HUES48 (cell line): Measurements from ENCODE around the gene CSAD.
"Not testable (repeated sequence)": the region's sequence is repeated elsewhere in the genome, so short reads cannot be mapped to it uniquely, and the experiment has no call there.

Experiments used
- H3K27ac ChIP-seq: one replicate; pipeline ENCODE4 v1.7.0; 2013; ENCODE audit warnings: low read depth, low read length, inconsistent platforms
- H3K27me3 ChIP-seq: 2 replicates; pipeline ENCODE4 v1.6.1; 2013; ENCODE audit warnings: mild to moderate bottlenecking, low read length; ENCODE audit not compliant: control insufficient read depth, insufficient read depth
- H3K36me3 ChIP-seq: 2 replicates; pipeline ENCODE4 v1.6.1; 2013; ENCODE audit warnings: low read length; ENCODE audit not compliant: control insufficient read depth, insufficient read depth
- H3K4me1 ChIP-seq: 2 replicates; pipeline ENCODE4 v1.6.1; 2013; ENCODE audit warnings: mild to moderate bottlenecking, low read length; ENCODE audit not compliant: control insufficient read depth, insufficient read depth
- H3K4me3 ChIP-seq: 2 replicates; pipeline ENCODE4 v1.5.1; 2013; ENCODE audit warnings: mild to moderate bottlenecking, low read depth, low read length
- H3K9ac ChIP-seq: 2 replicates; pipeline ENCODE4 v1.6.1; 2013; ENCODE audit warnings: mild to moderate bottlenecking, low read depth, low read length, moderate library complexity
- H3K9me3 ChIP-seq: 2 replicates; pipeline ENCODE4 v1.6.1; 2013; ENCODE audit warnings: low read length; ENCODE audit not compliant: control insufficient read depth, insufficient read depth

The CSAD gene

GRCh38 chr12:53190108-53190729, 9.5 kb upstream of the CSAD start:
- peaks cover 29% of the 10 kb centered on the region for H3K36me3 ChIP-seq
- H3K9me3 ChIP-seq, result no peaks in the 10 kb centered on the region
- H3K4me1 ChIP-seq, result peaks cover 11% of the 10 kb centered on the region
- no peak overlapping the region for H3K27ac ChIP-seq
- no peak overlapping the region for H3K9ac ChIP-seq
- H3K27me3 ChIP-seq, result peaks cover 27% of the 10 kb centered on the region
- no peak overlapping the region for H3K4me3 ChIP-seq

DNA sequence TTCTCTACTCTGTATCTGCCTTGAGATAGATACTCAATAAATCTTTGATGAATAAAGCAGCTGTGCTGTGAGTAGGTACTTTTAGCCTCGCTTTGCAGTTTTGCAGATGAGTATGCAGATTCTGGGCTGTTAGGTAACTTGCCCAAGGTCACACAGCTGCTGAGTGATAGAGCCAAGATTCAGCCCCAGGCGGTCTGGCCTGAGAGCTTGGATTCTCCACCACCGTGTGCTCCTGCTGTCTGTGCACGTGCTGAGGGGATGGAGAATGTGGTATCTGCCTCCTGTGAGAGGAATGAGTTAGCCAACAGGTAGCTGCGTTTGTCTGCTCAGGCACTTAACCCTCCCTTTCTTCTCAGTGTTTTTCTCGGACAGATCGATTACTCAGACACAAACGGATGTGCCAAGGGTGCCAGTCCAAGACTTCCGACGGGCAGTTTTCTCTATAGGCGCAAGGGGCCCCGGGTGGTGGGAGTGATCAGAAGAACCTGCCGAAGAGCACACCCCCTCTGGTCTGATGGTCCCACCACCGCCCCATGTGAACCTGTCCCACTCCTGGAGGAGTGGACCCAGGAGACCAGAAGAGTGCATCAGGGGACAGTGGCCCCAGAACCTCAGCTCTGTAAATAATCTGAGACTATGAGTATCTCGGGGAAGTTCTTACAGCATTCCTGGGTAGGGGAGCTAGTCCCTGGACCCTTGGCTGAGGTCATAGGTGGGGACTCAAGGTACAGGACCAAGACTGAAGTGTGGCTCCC, 6.6 kb upstream of the CSAD start:
- no peak overlapping the region for H3K9ac ChIP-seq

GRCh38 chr12:53186745-53187144, 6.0 kb upstream of the CSAD start:
- Histone ChIP-seq H3K4me3 (no peak overlapping the region), H3K27me3 (no peaks in the 10 kb centered on the region), H3K36me3 (peaks cover 60% of the 10 kb centered on the region), H3K9me3 (no peaks in the 10 kb centered on the region), H3K4me1 (peaks cover 12% of the 10 kb centered on the region), H3K9ac (no peak overlapping the region), H3K27ac (no peak overlapping the region)

More for the DNA sequence above, 6.6 kb upstream of the CSAD start:
- Histone ChIP-seq H3K36me3 (peaks cover 55% of the 10 kb centered on the region), H3K4me1 (peaks cover 11% of the 10 kb centered on the region), H3K27me3 (no peaks in the 10 kb centered on the region), H3K4me3 (no peak overlapping the region), H3K27ac (no peak overlapping the region), H3K9me3 (no peaks in the 10 kb centered on the region)

GRCh38 chr12:53185582-53186153, 4.9 kb upstream of the CSAD start:
- Histone ChIP-seq H3K4me3 (no peak overlapping the region), H3K4me1 (peaks cover 17% of the 10 kb centered on the region), H3K9me3 (no peaks in the 10 kb centered on the region), H3K36me3 (peaks cover 60% of the 10 kb centered on the region), H3K27me3 (no peaks in the 10 kb centered on the region), H3K9ac (no peak overlapping the region), H3K27ac (no peak overlapping the region)

DNA sequence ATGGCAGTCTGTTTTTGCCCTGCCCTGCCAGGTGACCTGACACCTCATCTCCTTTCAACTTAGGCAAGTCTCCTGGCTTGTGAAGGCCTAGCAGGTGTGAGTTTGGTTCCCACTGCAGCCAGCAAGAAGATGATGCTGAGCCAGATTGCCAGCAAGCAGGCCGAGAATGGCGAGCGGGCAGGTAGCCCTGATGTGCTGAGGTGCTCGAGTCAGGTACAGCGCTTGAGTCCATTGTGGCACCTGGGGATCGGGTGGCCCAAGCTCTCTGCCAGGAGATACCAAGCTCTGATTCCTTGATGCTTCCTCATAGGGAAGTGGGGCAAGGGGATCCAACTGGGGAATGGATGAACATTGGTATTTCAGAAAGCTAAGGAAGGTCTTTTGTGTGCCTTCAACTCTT, 4.1 kb upstream of the CSAD start:
- Histone ChIP-seq H3K9me3 (no peaks in the 10 kb centered on the region), H3K4me3 (no peak overlapping the region), H3K27me3 (peaks cover under 1% of the 10 kb centered on the region; the same call in 1 of the 2 replicates), H3K27ac (no peak overlapping the region), H3K9ac (no peak overlapping the region), H3K4me1 (peaks cover 16% of the 10 kb centered on the region), H3K36me3 (peaks cover 60% of the 10 kb centered on the region)

GRCh38 chr12:53182903-53183302, 2.2 kb upstream of the CSAD start:
- peaks cover 57% of the 10 kb centered on the region for H3K36me3 ChIP-seq

DNA sequence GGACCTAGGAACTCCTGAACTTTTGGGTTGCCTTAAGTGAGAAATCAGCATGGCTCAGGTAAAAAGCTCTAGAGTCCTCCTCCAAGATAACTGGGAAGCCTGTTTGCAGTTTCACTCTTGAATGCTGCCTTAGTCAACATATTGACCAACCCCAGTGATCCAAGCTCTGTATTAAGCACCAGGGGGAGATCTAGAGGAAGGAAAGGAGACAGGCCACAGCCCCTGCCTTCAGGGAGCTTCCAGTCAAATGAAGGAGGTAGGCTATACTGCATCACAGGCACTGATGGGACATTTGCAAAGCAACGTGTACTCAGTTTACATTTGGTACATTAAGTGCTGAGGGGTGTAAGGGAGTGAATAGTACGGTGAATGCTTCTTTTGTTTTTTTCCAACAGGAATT, 1.2 kb upstream of the CSAD start:
- H3K9ac ChIP-seq, result no peak overlapping the region

More at GRCh38 chr12:53182903-53183302, 2.2 kb upstream of the CSAD start:
- Histone ChIP-seq H3K9ac (no peak overlapping the region), H3K4me3 (no peak overlapping the region), H3K9me3 (no peaks in the 10 kb centered on the region), H3K27me3 (peaks cover 17% of the 10 kb centered on the region), H3K27ac (no peak overlapping the region), H3K4me1 (peaks cover 12% of the 10 kb centered on the region; the same call in 1 of the 2 replicates)

DNA sequence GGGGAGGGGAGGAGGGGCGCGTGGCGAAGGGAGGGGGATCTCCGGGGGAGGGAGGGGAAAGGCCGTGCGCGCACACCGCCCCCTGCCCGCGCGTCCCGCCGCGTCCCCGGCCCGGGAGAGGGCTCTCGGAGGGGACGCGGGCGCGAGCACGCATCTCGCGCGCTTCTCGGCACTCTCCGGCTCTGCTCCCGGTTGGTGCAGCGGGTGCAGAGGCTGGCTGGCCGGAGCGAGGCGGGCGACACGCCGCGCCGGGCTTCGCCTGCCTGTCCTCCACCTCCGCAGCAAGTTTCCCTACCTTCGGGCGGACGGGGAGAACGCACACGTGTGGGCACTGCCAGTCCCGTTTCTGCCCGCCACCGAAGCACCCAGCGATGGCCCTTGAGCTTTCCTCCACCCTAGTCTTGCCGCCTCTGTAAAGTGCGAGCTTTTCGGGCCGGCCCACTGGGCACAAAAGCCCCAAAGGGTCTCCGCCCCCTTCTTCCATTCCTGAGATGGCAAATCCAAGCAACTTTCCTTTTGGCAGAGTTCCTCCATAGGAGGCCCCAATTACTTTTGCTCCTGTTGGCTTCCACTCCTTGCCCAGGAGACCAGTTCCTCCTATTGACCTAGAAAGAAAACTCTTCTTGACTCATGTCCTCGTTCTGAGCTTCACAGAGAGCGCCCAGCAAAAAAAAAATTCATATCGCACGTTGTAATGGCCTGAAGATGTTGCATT, 363 bp upstream of the CSAD start:
- Histone ChIP-seq H3K27ac (peak overlapping the region; percentile 97), H3K9ac (peak overlapping the region; percentile 71), H3K4me3 (peak overlapping the region; percentile 97), H3K9me3 (no peaks in the 10 kb centered on the region), H3K4me1 (peaks cover 12% of the 10 kb centered on the region; the same call in 1 of the 2 replicates), H3K36me3 (peaks cover 39% of the 10 kb centered on the region), H3K27me3 (peaks cover 35% of the 10 kb centered on the region)

More for the DNA sequence above, 1.2 kb upstream of the CSAD start:
- Histone ChIP-seq H3K27ac (no peak overlapping the region), H3K9me3 (no peaks in the 10 kb centered on the region), H3K4me3 (peak overlapping the region; percentile 97), H3K4me1 (peaks cover 12% of the 10 kb centered on the region; the same call in 1 of the 2 replicates), H3K27me3 (peaks cover 26% of the 10 kb centered on the region), H3K36me3 (peaks cover 48% of the 10 kb centered on the region)

GRCh38 chr12:53179687-53180219, 972 bp downstream of the CSAD start:
- Histone ChIP-seq H3K9me3 (no peaks in the 10 kb centered on the region), H3K4me1 (peaks cover 21% of the 10 kb centered on the region), H3K27me3 (peaks cover 46% of the 10 kb centered on the region), H3K9ac (peak overlapping the region; percentile 54), H3K27ac (peak overlapping the region; percentile 97), H3K36me3 (peaks cover 26% of the 10 kb centered on the region), H3K4me3 (peak overlapping the region; percentile 97)

DNA sequence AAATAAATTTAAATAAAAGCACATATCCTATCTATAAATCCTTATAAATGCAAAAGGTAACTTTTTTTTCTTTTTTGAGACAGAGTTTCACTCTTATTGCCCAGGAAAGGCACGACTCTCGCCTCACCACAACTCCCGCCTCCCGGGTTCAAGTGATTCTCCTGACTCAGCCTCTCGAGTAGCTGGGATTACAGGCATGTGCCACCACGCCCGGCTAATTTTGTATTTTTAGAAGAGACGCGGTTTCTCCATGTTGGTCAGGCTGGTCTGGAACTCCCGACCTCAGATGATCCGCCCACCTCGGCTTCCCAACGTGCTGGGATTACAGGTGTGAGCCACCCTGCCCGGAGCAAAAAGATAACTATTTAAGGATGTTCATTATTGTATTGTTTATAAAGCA, 1.9 kb downstream of the CSAD start:
- H3K4me3 ChIP-seq, H3K9ac ChIP-seq, H3K27ac ChIP-seq, H3K9me3 ChIP-seq: not testable (repeated sequence)
- Histone ChIP-seq H3K36me3 (peaks cover 20% of the 10 kb centered on the region), H3K4me1 (peaks cover 22% of the 10 kb centered on the region), H3K27me3 (peaks cover 55% of the 10 kb centered on the region)
